Right ventricle myocardium superior (tissue), 1 donor: Measurements from ENCODE around the gene MAPK11. TPM values are rescaled to one million over a fixed set of nuclear protein-coding genes. Genes with fewer than 3 reads are reported as not detected.
A peak's percentile ranks its signal among the peaks of the same experiment; 100 is the strongest.

Source experiments
- ATAC-seq: fragments of 200-7000 bp; cut with Tn5 transposase; one replicate; pipeline ENCODE4 v1.9.1; 2020; ENCODE audit warnings: mild to moderate bottlenecking; ENCODE audit not compliant: poor library complexity
- DNase-seq: peaks from one replicate; pipeline ENCODE4 v3.0.0-alpha.2; 2020
- intact Hi-C: fragments of 100-400 bp; cut with DNase I; formaldehyde crosslinking; loops from one replicate; pipeline ENCODE4 v1.11.2; 2022
- total RNA-seq: library from RNA; stranded (reverse); fragmentation: NEBNext Ultra II Directional; extraction: Animal tissue kit (Norgen Biotek cat#: 25700); gene quantifications from one replicate; pipeline ENCODE4 v1.2.1, GENCODE V29; 2021
- donor health status: DM: no; HTN: yes; CAD: no; lungs with severe emphysema.

MAPK11 gene
- total RNA-seq, 1 donor from 2014 or later, result 8.5 TPM

- DNase-seq (no peak), ATAC-seq (no peak)
Measured at GRCh38 chr22:50298937-50299784, 29.0 kb upstream of the MAPK11 start.

GRCh38 chr22:50298266-50298637 is 28.1 kb upstream of the MAPK11 start:
- DNase-seq (no peak), ATAC-seq (no peak)
- intact Hi-C loops, result no loop called here

More at GRCh38 chr22:50298937-50299784, 29.0 kb upstream of the MAPK11 start:
- intact Hi-C loops, result no loop called here

GRCh38 chr22:50297510-50298265 is 27.5 kb upstream of the MAPK11 start:
- DNase-seq (no peak), ATAC-seq (no peak)
- intact Hi-C loops, result no loop called here

GRCh38 chr22:50296658-50297490 is 26.7 kb upstream of the MAPK11 start:
- peak; percentile 18 for ATAC-seq
- intact Hi-C loops, result no loop called here
- peak; percentile 64 for DNase-seq

- DNase-seq (no peak), ATAC-seq (no peak)
- intact Hi-C loops, result no loop called here
Measured at GRCh38 chr22:50294319-50294656, 24.1 kb upstream of the MAPK11 start.

- intact Hi-C loops, result no loop called here
- ATAC-seq (peak; percentile 89), DNase-seq (peak; percentile 70)
Measured at GRCh38 chr22:50293441-50294318, 23.5 kb upstream of the MAPK11 start.

- intact Hi-C loops, result no loop called here
- DNase-seq (peak; percentile 85), ATAC-seq (no peak)
Measured at GRCh38 chr22:50292643-50293440, 22.7 kb upstream of the MAPK11 start.

GRCh38 chr22:50289942-50290630 is 19.9 kb upstream of the MAPK11 start:
- ATAC-seq (no peak), DNase-seq (no peak)
- intact Hi-C loops, result no loop called here

GRCh38 chr22:50289151-50289941 is 19.2 kb upstream of the MAPK11 start:
- ATAC-seq, result no peak
- no peak for DNase-seq
- intact Hi-C loops, result no loop called here

GRCh38 chr22:50287731-50288130 is 17.6 kb upstream of the MAPK11 start:
- intact Hi-C loops, result no loop called here
- ATAC-seq, result no peak

GRCh38 chr22:50286701-50287318 is 16.6 kb upstream of the MAPK11 start:
- intact Hi-C loops, result no loop called here
- ATAC-seq (no peak), DNase-seq (no peak)

More at GRCh38 chr22:50287731-50288130, 17.6 kb upstream of the MAPK11 start:
- no peak for DNase-seq

- ATAC-seq (no peak), DNase-seq (no peak)
- intact Hi-C loops, result no loop called here
Measured at GRCh38 chr22:50286275-50286674, 16.1 kb upstream of the MAPK11 start.

GRCh38 chr22:50285568-50286229 is 15.5 kb upstream of the MAPK11 start:
- DNase-seq, result no peak
- intact Hi-C loops, result no loop called here
- no peak for ATAC-seq

GRCh38 chr22:50284479-50284878 is 14.3 kb upstream of the MAPK11 start:
- ATAC-seq, result no peak
- no peak for DNase-seq
- intact Hi-C loops, result no loop called here

GRCh38 chr22:50283821-50284220 is 13.6 kb upstream of the MAPK11 start:
- intact Hi-C loops, result no loop called here
- ATAC-seq, result no peak
- DNase-seq, result no peak
